Lung (tissue), 12 donors: ENCODE data around the gene STRN3. TPM values are rescaled to one million over a fixed set of nuclear protein-coding genes. Genes with fewer than 3 reads are reported as not detected.
"Not testable (repeated sequence)": the region's sequence is repeated elsewhere in the genome, so short reads cannot be mapped to it uniquely, and the experiment has no call there.

ENCODE experiments used
- ATAC-seq: fragments of 200-7000 bp; cut with Tn5 transposase; one replicate; pipeline ENCODE4 v1.9.1; 2020; ENCODE audit warnings: moderate number of reproducible peaks; ENCODE audit not compliant: insufficient read depth, low FRiP score
- DNase-seq, 3 donors: peaks; one replicate each; pipeline ENCODE4 v3.0.0-alpha.2; 2013 to 2017
- H3K27ac ChIP-seq, 2 donors: one replicate each; pipeline ENCODE4 v1.5.1; 2013; ENCODE audit warnings: mild to moderate bottlenecking in 2 of 2, moderate library complexity in 2 of 2, control low read depth in 1 of 2, inconsistent platforms in 1 of 2, low read depth in 1 of 2, low read length in 1 of 2
- H3K27me3 ChIP-seq, 3 donors: one replicate each; pipeline ENCODE4 v1.5.1; 2013; ENCODE audit warnings: low read length in 2 of 3; ENCODE audit not compliant: control insufficient read depth in 3 of 3, insufficient read depth in 3 of 3
- H3K36me3 ChIP-seq, 4 donors: one replicate each; pipeline ENCODE4 v1.5.1; 2013; ENCODE audit warnings: low read length in 4 of 4, mild to moderate bottlenecking in 1 of 4, moderate library complexity in 1 of 4; ENCODE audit not compliant: control insufficient read depth in 4 of 4, insufficient read depth in 4 of 4
- H3K4me1 ChIP-seq, 5 donors: one replicate each; pipeline ENCODE4 v1.5.1; 2013; ENCODE audit warnings: low read length in 5 of 5, mild to moderate bottlenecking in 2 of 5, moderate library complexity in 1 of 5; ENCODE audit not compliant: control insufficient read depth in 5 of 5, insufficient read depth in 5 of 5
- H3K4me3 ChIP-seq: one replicate; pipeline ENCODE4 v1.5.1; 2013; ENCODE audit warnings: mild to moderate bottlenecking, control low read depth, moderate library complexity
- H3K9ac ChIP-seq, 2 donors: one replicate each; pipeline ENCODE4 v1.5.1; 2013; ENCODE audit warnings: low read length in 2 of 2, control low read depth in 1 of 2; ENCODE audit not compliant: insufficient read depth in 1 of 2
- H3K9me3 ChIP-seq, 4 donors: one replicate each; pipeline ENCODE4 v1.5.1; 2013; ENCODE audit warnings: low read length in 3 of 4, mild to moderate bottlenecking in 1 of 4, moderate library complexity in 1 of 4; ENCODE audit not compliant: control insufficient read depth in 4 of 4, insufficient read depth in 3 of 4
- WGBS, 2 donors: extraction: QIAGEN DNeasy Blood & Tissue Kit; methylation state at CpG; one replicate each; pipeline ENCODE4 v1.1.7; 2013; 5-methylcytosine and 5-hydroxymethylcytosine counted together
- polyA plus RNA-seq, 2 donors: library from polyadenylated mRNA; stranded (reverse); fragments of 200-250 nt; gene quantifications; one replicate each; pipeline ENCODE4 v1.2.1, GENCODE V29; 2013
- total RNA-seq, 2 donors: library from RNA; depleted of rRNA in 1 of 2; stranded (reverse); fragments of >200 nt in 1 of 2; gene quantifications; one replicate each; pipeline ENCODE4 v1.2.1, GENCODE V29; 2014 to 2021
- TF ChIP-seq, protein P1 (sequence below): IDR thresholded peaks from 2 replicates; pipeline ENCODE4 v1.5.1; 2012; ENCODE audit warnings: mild to moderate bottlenecking; ENCODE audit errors: control extremely low read depth, extremely low read depth
- donor health status: control.
- donor health status: control.
- donor health status: Bipolar disorder and iron deficiency.
- donor health status: healthy.
- donor health status: DM: yes; HTN: yes; CAD: no.

STRN3 gene
- total and polyA plus RNA-seq, 4 donors, result 10.6 to 86.8 (median 19.0) TPM

DNA sequence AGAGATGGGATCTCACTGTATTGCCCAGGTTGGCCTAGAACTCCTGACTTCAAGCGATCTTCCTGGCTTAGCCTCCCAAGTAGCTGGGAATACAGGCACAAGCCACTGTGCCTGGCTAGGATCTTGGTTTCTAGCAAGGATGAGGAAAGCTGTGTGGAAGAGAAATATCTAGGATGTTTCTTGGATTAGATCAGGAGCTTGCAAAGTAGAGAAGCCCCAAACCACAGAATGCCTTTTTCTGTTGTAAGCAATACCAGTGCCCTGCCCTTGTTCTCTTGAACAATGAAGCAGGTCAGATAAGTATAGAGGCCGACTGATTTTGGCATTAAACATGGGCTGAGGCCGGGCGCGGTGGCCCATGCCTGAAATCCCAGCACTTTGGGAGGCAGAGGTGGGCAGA lies 44.3 kb upstream of the STRN3 start:
- H3K4me3 ChIP-seq, result no peak overlapping the region
- no peaks in the 10 kb centered on the region for H3K4me1 ChIP-seq
- peaks cover 0 to 7% (median 5%) of the 10 kb centered on the region in 4 donors for H3K36me3 ChIP-seq
- no peak overlapping the region for H3K27ac ChIP-seq
- no peak for DNase-seq
- no peaks in the 10 kb centered on the region for H3K9me3 ChIP-seq
- TF ChIP-seq, protein P1, sequence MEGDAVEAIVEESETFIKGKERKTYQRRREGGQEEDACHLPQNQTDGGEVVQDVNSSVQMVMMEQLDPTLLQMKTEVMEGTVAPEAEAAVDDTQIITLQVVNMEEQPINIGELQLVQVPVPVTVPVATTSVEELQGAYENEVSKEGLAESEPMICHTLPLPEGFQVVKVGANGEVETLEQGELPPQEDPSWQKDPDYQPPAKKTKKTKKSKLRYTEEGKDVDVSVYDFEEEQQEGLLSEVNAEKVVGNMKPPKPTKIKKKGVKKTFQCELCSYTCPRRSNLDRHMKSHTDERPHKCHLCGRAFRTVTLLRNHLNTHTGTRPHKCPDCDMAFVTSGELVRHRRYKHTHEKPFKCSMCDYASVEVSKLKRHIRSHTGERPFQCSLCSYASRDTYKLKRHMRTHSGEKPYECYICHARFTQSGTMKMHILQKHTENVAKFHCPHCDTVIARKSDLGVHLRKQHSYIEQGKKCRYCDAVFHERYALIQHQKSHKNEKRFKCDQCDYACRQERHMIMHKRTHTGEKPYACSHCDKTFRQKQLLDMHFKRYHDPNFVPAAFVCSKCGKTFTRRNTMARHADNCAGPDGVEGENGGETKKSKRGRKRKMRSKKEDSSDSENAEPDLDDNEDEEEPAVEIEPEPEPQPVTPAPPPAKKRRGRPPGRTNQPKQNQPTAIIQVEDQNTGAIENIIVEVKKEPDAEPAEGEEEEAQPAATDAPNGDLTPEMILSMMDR, result no peak
- 92 to 97% methylated on average over 5 of the region's 5 CpGs for WGBS, 2 donors
- H3K9ac ChIP-seq, result no peak overlapping the region
- H3K27me3 ChIP-seq, result no peaks in the 10 kb centered on the region
- ATAC-seq, result no peak

DNA sequence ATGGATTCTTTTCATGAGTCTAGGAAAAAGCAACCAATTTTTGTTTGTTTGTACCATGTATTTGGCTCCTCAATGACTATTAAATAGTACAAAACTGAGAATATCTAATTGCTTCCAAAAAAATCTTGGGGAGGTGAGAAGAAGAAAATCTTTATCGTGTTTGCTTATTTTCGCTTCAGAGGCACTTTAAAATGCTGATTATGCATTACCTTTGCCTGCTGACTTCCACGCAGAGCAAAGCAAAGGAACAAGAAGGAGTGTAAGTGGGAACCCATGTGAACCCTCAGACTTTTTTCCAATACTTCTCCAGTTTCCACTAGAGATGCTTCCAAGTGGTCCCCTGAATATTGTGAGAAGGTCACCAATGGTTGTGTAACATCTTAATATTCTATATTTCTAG lies 43.2 kb upstream of the STRN3 start:
- Histone ChIP-seq H3K36me3 (peaks cover 0 to 4% (median 2%) of the 10 kb centered on the region in 4 donors), H3K4me1 (no peaks in the 10 kb centered on the region), H3K9me3 (no peaks in the 10 kb centered on the region), H3K27me3 (no peaks in the 10 kb centered on the region), H3K9ac (no peak overlapping the region), H3K27ac (no peak overlapping the region), H3K4me3 (no peak overlapping the region)
- ATAC-seq (no peak), DNase-seq (no peak)
- TF ChIP-seq, protein P1, result no peak
- WGBS, 2 donors, result 82 to 94% methylated on average over 3 of the region's 3 CpGs

DNA sequence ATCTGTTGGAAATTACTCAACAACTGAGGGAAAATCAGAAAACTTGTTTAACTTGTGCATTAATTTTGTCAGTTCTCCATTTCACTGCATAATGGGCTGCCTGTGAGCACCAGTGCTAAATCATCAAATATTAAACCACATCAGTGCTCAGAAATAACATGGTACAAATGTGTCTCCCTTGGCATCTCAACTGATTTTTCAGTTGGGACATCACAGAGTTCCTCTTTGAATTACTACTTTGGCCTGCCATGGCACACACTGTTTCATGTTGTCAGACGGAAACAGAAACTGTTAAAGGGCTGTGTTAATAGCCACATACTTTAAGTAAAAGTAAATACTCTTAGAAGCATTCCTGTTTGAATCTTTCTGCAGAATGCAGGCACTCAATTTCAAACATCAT lies 42.1 kb upstream of the STRN3 start:
- 34 to 46% methylated on average over 1 of the region's 1 CpG for WGBS, 2 donors

DNA sequence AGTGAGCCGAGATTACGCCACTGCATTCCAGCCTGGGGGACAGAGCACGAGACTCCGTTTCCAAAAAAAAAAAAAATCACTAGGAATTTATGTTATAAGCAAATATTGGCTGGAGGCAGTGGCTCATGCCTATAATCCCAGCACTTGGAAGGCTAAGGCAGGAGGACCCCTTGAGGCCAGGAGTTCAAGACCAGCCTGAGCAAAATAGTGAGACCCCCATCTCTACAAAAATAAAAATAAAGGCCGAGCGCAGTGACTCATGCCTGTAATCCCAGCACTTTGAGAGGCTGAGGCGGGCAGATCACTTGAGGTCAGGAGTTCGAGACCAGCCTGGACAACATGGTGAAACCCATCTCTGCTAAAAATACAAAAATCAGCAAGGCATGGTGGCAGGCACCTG lies 36.7 kb upstream of the STRN3 start:
- not testable (repeated sequence) for H3K9ac ChIP-seq, H3K27me3 ChIP-seq, H3K27ac ChIP-seq, ATAC-seq, H3K9me3 ChIP-seq, H3K4me3 ChIP-seq, H3K36me3 ChIP-seq, H3K4me1 ChIP-seq, DNase-seq
- whole genome bisulfite sequencing, 2 donors, result 90 to 95% methylated on average over 8 of the region's 8 CpGs

More for the DNA sequence above, 42.1 kb upstream of the STRN3 start:
- no peak overlapping the region for H3K27ac ChIP-seq
- no peak overlapping the region for H3K9ac ChIP-seq
- no peaks in the 10 kb centered on the region for H3K9me3 ChIP-seq
- H3K36me3 ChIP-seq, result peaks cover 0 to 4% (median 1%) of the 10 kb centered on the region in 4 donors
- H3K4me1 ChIP-seq, result no peaks in the 10 kb centered on the region
- H3K27me3 ChIP-seq, result no peaks in the 10 kb centered on the region
- H3K4me3 ChIP-seq, result no peak overlapping the region
- DNase-seq (peak in 2 of 3 donors; percentile 9 to 53), ATAC-seq (peak; percentile 77)
- TF ChIP-seq, protein P1, result no peak
